MG63 (cell line): ENCODE data around the gene SYT2. TPM values are rescaled to one million over a fixed set of nuclear protein-coding genes. Genes with fewer than 3 reads are reported as not detected.

Source experiments
- DNase-seq: peaks from one replicate; pipeline ENCODE4 v3.0.0-alpha.2; 2020
- H3K27me3 ChIP-seq: fragments of 250-450 bp; sonication (Bioruptor Pico); 2 replicates; pipeline ENCODE4 v1.5.1; 2020; ENCODE audit warnings: mild to moderate bottlenecking, moderate library complexity
- H3K36me3 ChIP-seq: fragments of 250-450 bp; sonication (Bioruptor Pico); 2 replicates; pipeline ENCODE4 v1.5.1; 2020; ENCODE audit warnings: mild to moderate bottlenecking, moderate library complexity
- H3K4me3 ChIP-seq: fragments of 250-450 bp; sonication (Bioruptor Pico); 2 replicates; pipeline ENCODE4 v1.5.1; 2020; ENCODE audit warnings: mild to moderate bottlenecking, moderate library complexity
- H3K9me3 ChIP-seq: fragments of 250-450 bp; sonication (Bioruptor Pico); 2 replicates; pipeline ENCODE4 v1.5.1; 2020; ENCODE audit warnings: mild to moderate bottlenecking, moderate library complexity
- total RNA-seq: library from RNA; depleted of rRNA; stranded (reverse); fragments of >200 nt; shearing (Covaris generic); gene quantifications from 2 replicates; pipeline ENCODE4 v1.2.3, GENCODE V29; 2014; ENCODE audit warnings: low replicate concordance

Gene SYT2
- total RNA-seq, 1 experiment from 2014 or later: 0.03 TPM

GRCh38 chr1:202688401-202688800, 21.9 kb downstream of the SYT2 start:
- no peaks in the 10 kb centered on the region for H3K9me3 ChIP-seq
- no peak for DNase-seq
- H3K36me3 ChIP-seq: no peaks in the 10 kb centered on the region
- H3K4me3 ChIP-seq: no peak overlapping the region
- peaks cover 18% of the 10 kb centered on the region for H3K27me3 ChIP-seq

- Histone ChIP-seq H3K36me3 (no peaks in the 10 kb centered on the region), H3K27me3 (peaks cover 15% of the 10 kb centered on the region), H3K4me3 (no peak overlapping the region), H3K9me3 (no peaks in the 10 kb centered on the region)
- no peak for DNase-seq
Observed at GRCh38 chr1:202687798-202688197, 22.5 kb downstream of the SYT2 start.

- DNase-seq: no peak
- Histone ChIP-seq H3K27me3 (peaks cover 13% of the 10 kb centered on the region), H3K4me3 (no peak overlapping the region), H3K9me3 (no peaks in the 10 kb centered on the region), H3K36me3 (no peaks in the 10 kb centered on the region)
Observed at GRCh38 chr1:202687370-202687769, 22.9 kb downstream of the SYT2 start.

- H3K36me3 ChIP-seq: no peaks in the 10 kb centered on the region
- peaks cover 13% of the 10 kb centered on the region for H3K27me3 ChIP-seq
- H3K9me3 ChIP-seq: no peaks in the 10 kb centered on the region
- H3K4me3 ChIP-seq: no peak overlapping the region
- no peak for DNase-seq
Observed at GRCh38 chr1:202685641-202686040, 24.6 kb downstream of the SYT2 start.

- Histone ChIP-seq H3K9me3 (no peaks in the 10 kb centered on the region), H3K27me3 (peaks cover 13% of the 10 kb centered on the region), H3K36me3 (no peaks in the 10 kb centered on the region), H3K4me3 (no peak overlapping the region)
- DNase-seq: no peak
Observed at GRCh38 chr1:202684716-202685115, 25.5 kb downstream of the SYT2 start.

- DNase-seq: no peak
- Histone ChIP-seq H3K36me3 (no peaks in the 10 kb centered on the region), H3K4me3 (no peak overlapping the region), H3K9me3 (no peaks in the 10 kb centered on the region), H3K27me3 (peaks cover 8% of the 10 kb centered on the region)
Observed at GRCh38 chr1:202683029-202683428, 27.2 kb downstream of the SYT2 start.

GRCh38 chr1:202682477-202682876, 27.8 kb downstream of the SYT2 start:
- H3K36me3 ChIP-seq: no peaks in the 10 kb centered on the region
- H3K4me3 ChIP-seq: no peak overlapping the region
- no peaks in the 10 kb centered on the region for H3K9me3 ChIP-seq
- H3K27me3 ChIP-seq: peaks cover 8% of the 10 kb centered on the region
- DNase-seq: no peak

GRCh38 chr1:202681736-202682420, 28.4 kb downstream of the SYT2 start:
- DNase-seq: no peak
- Histone ChIP-seq H3K9me3 (no peaks in the 10 kb centered on the region), H3K27me3 (peaks cover 8% of the 10 kb centered on the region), H3K36me3 (no peaks in the 10 kb centered on the region), H3K4me3 (no peak overlapping the region)

GRCh38 chr1:202680586-202681352, 29.5 kb downstream of the SYT2 start:
- Histone ChIP-seq H3K4me3 (no peak overlapping the region), H3K36me3 (no peaks in the 10 kb centered on the region), H3K27me3 (peaks cover 8% of the 10 kb centered on the region), H3K9me3 (no peaks in the 10 kb centered on the region)
- no peak for DNase-seq

GRCh38 chr1:202679406-202680177, 30.7 kb downstream of the SYT2 start:
- Histone ChIP-seq H3K9me3 (no peaks in the 10 kb centered on the region), H3K4me3 (no peak overlapping the region), H3K27me3 (peaks cover 5% of the 10 kb centered on the region), H3K36me3 (no peaks in the 10 kb centered on the region)
- DNase-seq: no peak

- no peak for DNase-seq
- H3K4me3 ChIP-seq: no peak overlapping the region
- no peaks in the 10 kb centered on the region for H3K9me3 ChIP-seq
- no peaks in the 10 kb centered on the region for H3K36me3 ChIP-seq
- no peaks in the 10 kb centered on the region; the same call in none of the 2 replicates for H3K27me3 ChIP-seq
Observed at GRCh38 chr1:202677433-202677832, 32.8 kb downstream of the SYT2 start.

GRCh38 chr1:202673531-202673930, 36.7 kb downstream of the SYT2 start:
- Histone ChIP-seq H3K27me3 (no peaks in the 10 kb centered on the region; the same call in none of the 2 replicates), H3K36me3 (no peaks in the 10 kb centered on the region), H3K4me3 (no peak overlapping the region), H3K9me3 (no peaks in the 10 kb centered on the region)
- no peak for DNase-seq

GRCh38 chr1:202671399-202671798, 38.9 kb downstream of the SYT2 start:
- H3K27me3 ChIP-seq: no peaks in the 10 kb centered on the region; the same call in 1 of the 2 replicates
- H3K9me3 ChIP-seq: no peaks in the 10 kb centered on the region
- H3K36me3 ChIP-seq: no peaks in the 10 kb centered on the region
- no peak overlapping the region for H3K4me3 ChIP-seq
- peak; percentile 33 for DNase-seq

- Histone ChIP-seq H3K4me3 (no peak overlapping the region), H3K36me3 (no peaks in the 10 kb centered on the region), H3K27me3 (peaks cover 10% of the 10 kb centered on the region), H3K9me3 (no peaks in the 10 kb centered on the region)
- no peak for DNase-seq
Observed at GRCh38 chr1:202665417-202665816, 44.8 kb downstream of the SYT2 start.

- Histone ChIP-seq H3K36me3 (no peaks in the 10 kb centered on the region), H3K9me3 (no peaks in the 10 kb centered on the region)
- no peak for DNase-seq
Observed at GRCh38 chr1:202664083-202664482, 46.2 kb downstream of the SYT2 start.

GRCh38 chr1:202663131-202663530, 47.1 kb downstream of the SYT2 start:
- Histone ChIP-seq H3K36me3 (no peaks in the 10 kb centered on the region), H3K4me3 (no peak overlapping the region), H3K27me3 (peaks cover 17% of the 10 kb centered on the region), H3K9me3 (no peaks in the 10 kb centered on the region)
- DNase-seq: no peak

More at GRCh38 chr1:202664083-202664482, 46.2 kb downstream of the SYT2 start:
- Histone ChIP-seq H3K4me3 (no peak overlapping the region), H3K27me3 (peaks cover 15% of the 10 kb centered on the region)

- H3K36me3 ChIP-seq: no peaks in the 10 kb centered on the region
- no peaks in the 10 kb centered on the region for H3K9me3 ChIP-seq
- no peak overlapping the region for H3K4me3 ChIP-seq
- peaks cover 17% of the 10 kb centered on the region for H3K27me3 ChIP-seq
- no peak for DNase-seq
Observed at GRCh38 chr1:202662081-202662480, 48.2 kb downstream of the SYT2 start.
